Ishikawa (cell line): ENCODE measurements around the gene HEXA.

Source experiments
- CEBPB ChIP-seq: IDR thresholded peaks from 2 replicates; pipeline ENCODE4 v1.6.1; 2012
- CREB1 ChIP-seq: IDR thresholded peaks from 2 replicates; pipeline ENCODE4 v1.6.1; 2012; ENCODE audit warnings: low read depth
- EGR1 ChIP-seq: IDR thresholded peaks from 2 replicates; pipeline ENCODE4 v1.6.1; 2012
- EP300 ChIP-seq: IDR thresholded peaks from 2 replicates; pipeline ENCODE4 v1.6.1; 2012; ENCODE audit warnings: borderline replicate concordance
- FOXM1 ChIP-seq: IDR thresholded peaks from 2 replicates; pipeline ENCODE4 v1.6.1; 2012; ENCODE audit warnings: low read depth, borderline replicate concordance
- MAX ChIP-seq: IDR thresholded peaks from 2 replicates; pipeline ENCODE4 v1.6.1; 2012
- NFIC ChIP-seq: IDR thresholded peaks from 2 replicates; pipeline ENCODE4 v1.6.1; 2012
- RAD21 ChIP-seq: IDR thresholded peaks from 2 replicates; pipeline ENCODE4 v1.6.1; 2012; ENCODE audit warnings: low read depth
- REST ChIP-seq: IDR thresholded peaks from 2 replicates; pipeline ENCODE4 v1.6.1; 2012; ENCODE audit warnings: low read depth, mild to moderate bottlenecking
- TAF1 ChIP-seq: IDR thresholded peaks from 2 replicates; pipeline ENCODE4 v1.6.1; 2012; ENCODE audit warnings: low read depth, mild to moderate bottlenecking
- TCF12 ChIP-seq: IDR thresholded peaks from 2 replicates; pipeline ENCODE4 v1.6.1; 2012; ENCODE audit warnings: low read depth
- TEAD4 ChIP-seq: IDR thresholded peaks from 2 replicates; pipeline ENCODE4 v1.6.1; 2012
- USF1 ChIP-seq: IDR thresholded peaks from 2 replicates; pipeline ENCODE4 v1.6.1; 2012
- YY1 ChIP-seq: IDR thresholded peaks from 2 replicates; pipeline ENCODE4 v1.6.1; 2012; ENCODE audit warnings: low read depth
- ZBTB7A ChIP-seq: IDR thresholded peaks from 2 replicates; pipeline ENCODE4 v1.6.1; 2012; ENCODE audit warnings: low read depth

HEXA gene

GRCh38 chr15:72344602-72345001 is 31.2 kb downstream of the HEXA start:
- TF ChIP-seq EP300 (no peak), TEAD4 (no peak), NFIC (no peak), YY1 (no peak), FOXM1 (no peak)

GRCh38 chr15:72342385-72342784 is 33.4 kb downstream of the HEXA start:
- TF ChIP-seq REST (no peak), RAD21 (peak; percentile 44)

GRCh38 chr15:72341361-72341760 is 34.5 kb downstream of the HEXA start:
- TF ChIP-seq NFIC, result no peak
- TF ChIP-seq TEAD4, result no peak
- no peak for TF ChIP-seq YY1
- no peak for TF ChIP-seq USF1
- TF ChIP-seq CREB1, result no peak
- TF ChIP-seq MAX, result no peak
- no peak for TF ChIP-seq EGR1
- no peak for TF ChIP-seq TAF1
- TF ChIP-seq RAD21, result no peak
- no peak for TF ChIP-seq EP300
- TF ChIP-seq CEBPB, result no peak
- no peak for TF ChIP-seq TCF12
- TF ChIP-seq REST, result no peak
- no peak for TF ChIP-seq ZBTB7A
- no peak for TF ChIP-seq FOXM1

GRCh38 chr15:72340366-72340765 is 35.4 kb downstream of the HEXA start:
- TF ChIP-seq USF1 (no peak), RAD21 (no peak)

GRCh38 chr15:72339777-72340177 is 36.0 kb downstream of the HEXA start:
- TF ChIP-seq YY1, result no peak
- no peak for TF ChIP-seq TCF12
- TF ChIP-seq USF1, result no peak
- no peak for TF ChIP-seq TAF1
- TF ChIP-seq NFIC, result no peak
- TF ChIP-seq MAX, result no peak
- no peak for TF ChIP-seq CREB1
- no peak for TF ChIP-seq REST
